DMS79 treated with DMSO at 0.1 percent for 48 hours (cell line): ENCODE results near the gene PTPRM.

Experiments
- DNase-seq: peaks from one replicate; lab custom pipeline; 2025; lab: John Stamatoyannopoulos, UW

PTPRM gene

GRCh38 chr18:8328126-8328525, 761.0 kb downstream of the PTPRM start:
- DNase-seq, result no peak

GRCh38 chr18:8329186-8329771, 762.2 kb downstream of the PTPRM start:
- no peak for DNase-seq

- DNase-seq, result no peak
Measured at GRCh38 chr18:8330575-8330974, 763.5 kb downstream of the PTPRM start.

GRCh38 chr18:8332286-8332685, 765.2 kb downstream of the PTPRM start:
- DNase-seq, result no peak

GRCh38 chr18:8333961-8334360, 766.8 kb downstream of the PTPRM start:
- no peak for DNase-seq

- no peak for DNase-seq
Measured at GRCh38 chr18:8337211-8337610, 770.1 kb downstream of the PTPRM start.

GRCh38 chr18:8339210-8339609, 772.1 kb downstream of the PTPRM start:
- DNase-seq, result no peak

- DNase-seq, result no peak
Measured at GRCh38 chr18:8339952-8340351, 772.8 kb downstream of the PTPRM start.

- no peak for DNase-seq
Measured at GRCh38 chr18:8341481-8342230, 774.5 kb downstream of the PTPRM start.

DNA sequence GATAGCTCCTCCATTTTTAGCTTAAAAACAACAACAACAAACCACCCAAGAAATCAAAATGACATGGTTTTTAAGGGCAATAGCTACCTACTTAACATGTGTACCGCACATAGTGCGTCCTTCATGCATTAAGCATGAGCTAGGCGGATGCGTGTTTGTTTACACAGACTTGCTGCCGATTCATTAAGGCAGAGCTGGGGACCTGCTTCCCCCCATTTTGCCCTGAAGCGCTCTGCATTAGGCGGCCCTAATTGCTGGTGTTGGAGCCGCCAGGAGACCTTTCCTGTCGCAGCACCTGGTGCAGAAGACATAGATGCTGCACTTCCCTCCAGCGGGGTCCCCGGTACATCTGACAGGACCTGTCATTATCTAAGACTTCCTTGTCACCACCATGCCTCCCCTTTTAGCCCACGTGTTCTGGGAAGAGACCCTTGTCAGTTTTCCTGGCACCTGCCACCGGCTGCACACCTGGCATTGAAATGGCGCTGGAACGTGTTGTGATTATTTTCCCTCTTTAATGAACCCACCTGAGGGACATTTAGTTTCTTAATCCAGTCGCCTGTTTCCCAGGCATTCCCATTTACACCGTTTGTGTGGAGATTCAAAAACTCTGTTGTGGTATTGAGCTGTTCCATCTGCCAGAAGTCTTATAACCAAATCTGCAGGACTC, 781.1 kb downstream of the PTPRM start:
- no peak for DNase-seq

DNA sequence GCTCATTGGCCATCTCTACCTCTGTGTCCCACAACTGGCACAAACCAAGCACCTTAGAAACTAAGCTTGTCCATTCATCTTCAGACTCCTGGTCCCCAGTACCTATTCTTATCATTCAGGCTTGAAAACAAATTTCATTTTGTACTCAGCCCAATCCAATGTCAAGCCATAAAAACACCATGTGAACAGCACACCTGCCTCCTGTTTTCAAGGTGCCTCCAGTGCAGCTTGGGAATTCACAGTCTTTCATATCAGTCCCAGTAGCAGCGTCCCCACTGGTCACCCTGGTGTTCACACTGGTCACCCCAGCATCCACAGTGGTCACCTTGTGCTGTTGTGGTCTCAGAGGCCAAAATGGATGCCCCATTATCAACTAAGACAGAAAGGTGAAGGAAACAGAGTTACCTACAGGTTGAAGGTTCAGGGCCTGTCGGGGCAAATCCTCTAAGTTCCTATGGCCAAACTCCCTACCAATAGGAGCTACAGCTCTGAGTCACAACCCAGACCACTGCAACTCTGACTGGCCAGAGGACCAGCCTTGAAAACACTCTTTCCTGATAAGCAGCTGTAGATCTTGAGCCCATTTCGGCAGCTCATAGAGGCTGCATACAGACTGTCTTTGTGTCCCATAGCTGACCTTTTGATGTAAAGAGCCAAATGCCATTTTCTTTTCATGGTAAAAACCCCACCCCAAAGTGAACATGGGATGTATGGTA, 782.6 kb downstream of the PTPRM start:
- no peak for DNase-seq

DNA sequence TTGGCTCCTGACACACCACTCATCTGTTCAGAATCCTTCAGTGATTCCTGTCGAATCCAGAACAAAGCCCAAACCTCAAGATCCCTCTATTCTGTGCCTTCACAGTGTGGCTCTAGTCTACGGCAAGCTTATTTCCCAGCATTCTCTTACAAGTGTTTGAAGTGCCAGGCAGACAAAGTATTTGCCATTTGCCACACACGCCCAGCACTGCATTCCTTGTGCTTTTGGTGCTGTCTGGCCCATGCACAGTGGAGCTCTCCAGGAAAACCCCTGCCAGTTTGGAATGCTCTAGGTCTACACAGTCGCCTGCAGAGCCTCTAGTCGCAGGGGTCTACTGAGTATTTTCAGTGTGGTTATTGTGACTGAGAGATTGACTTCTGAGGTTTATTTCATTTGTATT, 783.5 kb downstream of the PTPRM start:
- DNase-seq, result no peak

GRCh38 chr18:8351161-8351560, 784.0 kb downstream of the PTPRM start:
- DNase-seq, result no peak

DNA sequence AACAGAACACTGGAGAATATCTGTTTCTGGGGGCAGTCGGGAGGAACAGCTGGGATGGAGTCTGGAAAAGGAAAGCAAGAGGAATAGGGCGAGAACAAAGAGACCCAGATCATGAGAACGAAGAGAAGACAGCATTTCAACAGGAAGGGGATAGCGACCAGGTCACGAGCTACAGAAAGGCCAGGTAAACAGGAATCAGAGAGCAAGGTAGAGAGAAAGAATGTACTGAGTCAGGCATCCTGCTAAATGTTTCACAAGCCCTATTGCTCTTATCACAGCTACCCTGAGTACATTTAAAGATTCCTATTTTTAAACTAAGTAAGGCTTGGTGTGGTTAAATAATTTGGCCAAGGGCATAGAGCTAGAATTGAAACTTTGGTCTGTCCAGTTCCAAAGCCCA, 787.2 kb downstream of the PTPRM start:
- DNase-seq, result no peak

GRCh38 chr18:8356001-8356400, 788.9 kb downstream of the PTPRM start:
- no peak for DNase-seq

DNA sequence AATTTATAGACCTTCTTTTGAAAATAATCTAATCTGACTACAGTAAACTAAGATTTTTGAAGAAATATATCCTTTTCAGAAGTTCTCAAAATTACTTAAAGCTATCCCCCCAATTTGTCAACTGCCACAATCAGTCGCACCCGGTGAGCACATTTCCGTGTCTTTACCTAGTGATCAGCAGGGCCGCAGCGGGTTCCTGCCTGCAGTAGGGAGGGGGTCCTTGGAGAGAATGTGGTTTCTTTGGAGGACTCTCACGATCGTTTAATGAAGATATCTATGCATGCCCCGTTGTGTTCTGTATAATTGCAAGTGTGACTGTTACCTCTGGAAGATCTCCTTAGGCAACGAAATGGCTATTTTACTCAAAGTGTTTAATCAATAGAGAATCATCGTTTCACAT, 790.2 kb downstream of the PTPRM start:
- DNase-seq, result no peak

- DNase-seq, result no peak
Measured at GRCh38 chr18:8358033-8358765, 791.1 kb downstream of the PTPRM start.

- no peak for DNase-seq
Measured at GRCh38 chr18:8359076-8359475, 792.0 kb downstream of the PTPRM start.

- no peak for DNase-seq
Measured at GRCh38 chr18:8359481-8359880, 792.4 kb downstream of the PTPRM start.

DNA sequence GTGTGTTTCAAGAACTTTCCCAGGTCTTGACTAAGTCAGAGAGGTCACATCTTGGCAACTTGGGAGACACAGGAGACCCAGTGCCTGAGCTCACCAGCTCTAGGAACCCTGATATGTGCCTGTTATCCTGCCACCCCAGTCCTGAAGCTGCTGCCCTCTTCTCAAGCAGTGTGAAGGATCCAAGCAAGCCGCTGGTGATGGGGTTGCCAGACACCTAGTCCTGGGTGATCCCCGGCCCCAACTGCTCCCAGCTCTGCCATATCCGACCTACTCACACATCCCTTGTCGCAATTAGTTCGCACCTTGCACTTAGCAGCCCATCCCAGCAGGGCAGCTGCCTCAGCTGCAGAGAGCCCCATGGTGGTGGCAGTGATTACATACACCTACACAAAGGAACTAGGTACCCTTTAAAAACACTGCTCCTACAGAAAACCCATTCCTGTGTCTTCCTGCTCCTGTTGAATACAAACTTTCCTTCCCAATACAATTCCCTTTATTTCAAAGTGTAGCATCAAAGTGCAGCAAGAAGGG, 794.9 kb downstream of the PTPRM start:
- DNase-seq, result no peak

DNA sequence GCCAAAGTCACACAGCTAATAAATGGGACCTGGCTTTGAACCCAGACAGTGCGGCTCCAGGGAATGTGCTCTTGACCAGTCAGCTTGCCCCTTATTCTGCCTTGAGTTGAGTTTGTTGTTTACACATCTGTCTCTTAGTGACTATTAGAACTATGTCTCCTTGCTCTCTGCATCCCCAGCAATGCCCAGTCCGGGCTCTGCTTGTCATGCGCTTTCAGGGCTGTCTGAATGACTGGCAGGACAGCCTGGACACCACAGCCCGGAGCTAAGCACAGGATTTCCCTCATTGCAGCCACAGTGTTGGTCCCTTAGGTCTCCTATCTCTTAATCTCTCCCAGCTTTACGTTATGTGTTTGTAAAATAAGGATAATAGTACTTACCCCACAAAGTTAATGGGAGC, 795.7 kb downstream of the PTPRM start:
- DNase-seq, result no peak

GRCh38 chr18:8364385-8364784, 797.3 kb downstream of the PTPRM start:
- DNase-seq, result no peak
